HG03025 (cell line): ENCODE data around the gene ABL1.
"Not testable (repeated sequence)": the region's sequence is repeated elsewhere in the genome, so short reads cannot be mapped to it uniquely, and the experiment has no call there.

Experiments
- ATAC-seq: cut with Tn5 transposase; IDR thresholded peaks from one replicate; pipeline ENCODE4 v1.9.1; 2021; ENCODE audit warnings: mild to moderate bottlenecking, moderate library complexity; ENCODE audit not compliant: unreplicated experiment, low FRiP score

Gene ABL1

GRCh38 chr9:130834371-130835336 lies at the start of gene ABL1:
TSS of gene ABL1 (plus strand) at chr9:130835254. CDS start at chr9:130835447, 193 bp downstream.
- peak; percentile 59 for ATAC-seq

DNA sequence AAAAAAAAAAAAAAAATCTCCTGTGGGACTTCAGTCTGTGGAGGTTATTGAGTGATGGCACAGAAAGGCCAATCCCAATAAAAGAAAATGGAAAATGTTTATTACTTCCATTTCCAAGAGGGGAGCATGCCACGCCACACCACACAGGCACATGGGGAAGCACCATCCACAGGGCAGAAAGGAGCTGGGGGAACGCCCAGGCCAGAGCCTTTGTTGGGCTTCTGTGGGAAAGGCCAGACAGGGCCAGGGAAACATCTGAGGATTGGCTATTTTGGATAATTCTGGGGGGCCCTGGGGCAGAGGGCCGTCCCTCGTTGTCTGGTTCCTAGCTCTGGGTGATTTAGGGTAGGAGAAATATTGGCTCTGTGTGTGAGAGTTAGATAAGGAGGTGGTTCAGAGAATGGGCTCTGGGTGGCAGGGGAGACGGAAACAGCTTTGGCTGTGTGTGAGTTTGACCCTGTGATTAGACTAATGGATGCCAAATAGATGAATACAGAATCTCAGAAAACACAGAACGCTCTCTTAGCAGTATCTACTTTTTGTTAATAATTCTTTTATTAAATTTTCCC lies 49.0 kb upstream of the ABL1 start:
- no peak for ATAC-seq

GRCh38 chr9:130786526-130786925 lies 48.5 kb upstream of the ABL1 start:
- ATAC-seq: no peak

- ATAC-seq: no peak
Measured at GRCh38 chr9:130789747-130790672, 45.0 kb upstream of the ABL1 start.

DNA sequence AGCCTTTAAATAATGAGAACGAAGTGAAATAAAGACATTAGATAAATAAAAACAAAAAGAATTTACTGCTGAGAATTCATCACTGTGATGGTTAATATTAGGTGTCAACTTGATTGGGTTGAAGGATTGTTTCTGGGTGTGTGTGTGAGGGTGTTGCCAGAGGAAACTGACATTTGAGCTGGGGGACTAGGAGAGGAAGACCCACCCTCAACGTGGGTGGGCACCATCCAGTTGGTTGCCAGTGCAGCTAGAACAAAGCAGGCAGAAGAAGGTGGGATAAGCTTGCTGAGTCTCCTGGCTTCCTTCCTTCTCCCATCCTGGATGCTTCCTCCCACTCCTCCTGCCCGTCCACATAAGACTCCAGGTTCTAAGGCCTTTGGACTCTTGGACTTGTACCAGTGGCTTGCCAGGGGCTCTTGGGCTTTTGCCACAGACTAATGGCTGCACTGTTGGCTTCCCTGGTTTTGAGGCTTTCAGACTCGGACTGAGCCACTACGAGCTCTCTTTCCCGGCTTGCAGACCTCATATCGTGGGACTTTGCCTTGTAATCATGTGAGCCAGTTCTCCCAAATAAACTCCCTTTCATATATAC lies 43.7 kb upstream of the ABL1 start:
- ATAC-seq: no peak

DNA sequence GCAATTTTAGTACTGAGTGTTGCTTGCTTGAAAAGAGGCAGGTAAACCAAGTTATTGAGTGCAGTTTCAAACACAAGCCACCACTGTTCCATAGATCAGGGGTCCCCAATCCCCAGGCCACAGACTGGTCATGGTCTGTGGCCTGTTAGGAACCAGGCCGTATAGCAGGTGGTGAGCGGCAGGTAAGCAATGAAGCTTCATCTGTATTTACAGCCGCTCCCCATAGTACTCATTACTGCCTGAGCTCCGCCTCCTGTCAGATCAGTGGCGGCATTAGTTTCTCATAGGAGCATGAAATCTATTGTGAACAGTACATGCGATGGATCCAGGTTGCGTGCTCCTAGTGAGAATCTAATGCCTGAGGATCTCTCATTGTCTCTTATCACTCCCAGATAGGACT lies 41.5 kb upstream of the ABL1 start:
- ATAC-seq: no peak

DNA sequence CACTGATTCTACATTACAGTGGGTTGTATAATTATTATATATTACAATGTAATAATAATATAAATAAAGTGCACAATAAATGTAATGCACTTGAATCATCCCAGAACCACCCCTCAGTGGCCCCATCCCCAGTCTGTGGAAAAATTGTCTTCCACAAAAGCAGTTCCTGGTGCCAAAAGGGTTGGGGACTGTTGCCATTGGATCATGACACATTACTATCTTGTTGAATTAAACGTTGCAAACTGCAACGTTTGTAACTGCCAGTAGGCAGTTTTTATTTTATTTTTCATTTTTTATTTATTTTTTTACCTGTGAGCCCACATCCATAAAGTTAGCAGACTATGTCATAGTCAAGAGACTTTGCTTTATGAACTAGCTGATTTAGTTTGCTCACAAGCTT lies 41.0 kb upstream of the ABL1 start:
- ATAC-seq: not testable (repeated sequence)

DNA sequence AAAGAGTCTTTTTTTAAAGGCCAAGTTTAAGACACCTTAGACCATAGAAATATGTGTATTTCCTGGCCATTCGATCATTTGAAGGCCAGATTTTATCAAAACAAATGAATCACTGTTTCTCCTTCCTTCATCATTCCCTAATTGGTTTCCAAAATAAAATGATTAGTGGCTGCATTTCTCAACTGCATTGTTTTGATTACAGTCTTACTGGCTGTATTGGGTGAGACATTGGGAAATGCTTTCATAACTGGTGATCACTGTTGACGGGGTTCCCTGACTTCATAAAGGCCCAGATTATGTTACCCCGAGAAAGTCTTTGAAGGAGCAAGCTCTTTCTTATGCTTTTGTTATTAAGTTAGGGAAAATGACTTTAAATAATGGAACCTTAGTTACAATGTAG lies 40.6 kb upstream of the ABL1 start:
- ATAC-seq: not testable (repeated sequence)

GRCh38 chr9:130794923-130795495 lies 40.0 kb upstream of the ABL1 start:
- ATAC-seq: no peak

GRCh38 chr9:130803116-130803515 lies 31.9 kb upstream of the ABL1 start:
- not testable (repeated sequence) for ATAC-seq

DNA sequence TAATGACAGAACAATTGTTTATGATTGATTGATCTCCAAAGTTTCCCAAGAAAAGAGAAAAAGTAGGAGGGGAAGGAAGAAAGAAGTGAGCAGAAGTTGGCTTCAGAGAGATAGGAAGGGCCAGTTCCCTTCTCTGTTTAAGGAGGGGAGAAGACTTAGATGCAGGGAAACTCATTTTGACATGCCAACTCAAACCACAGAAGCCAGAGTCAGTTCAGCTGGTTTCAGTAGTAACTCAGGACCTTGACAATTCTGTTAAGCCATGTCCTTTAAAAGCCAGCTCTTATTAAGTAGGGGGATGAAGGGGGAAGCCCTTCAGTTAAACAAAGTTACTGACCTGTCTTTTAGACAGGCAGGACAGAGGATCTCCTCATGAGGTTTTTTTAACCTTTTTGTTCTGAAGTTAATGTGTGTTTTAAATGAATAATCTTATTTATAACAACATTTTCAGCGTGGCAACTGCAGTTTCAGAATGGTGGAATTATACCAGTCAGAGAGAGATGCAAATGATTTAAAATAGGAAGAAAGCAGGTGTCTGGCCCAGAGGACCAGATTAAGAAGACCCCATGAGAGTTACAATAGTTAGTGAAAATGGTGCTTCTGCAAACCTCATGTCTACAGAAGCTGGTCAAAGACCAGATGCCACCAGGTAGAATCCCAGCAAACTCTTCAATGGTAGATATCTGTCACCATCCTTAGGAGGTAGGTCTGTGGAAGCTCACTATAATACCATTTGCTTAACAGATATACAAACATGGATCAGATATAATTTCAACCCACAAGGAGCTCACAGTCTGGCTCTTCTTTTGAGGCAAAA lies 29.3 kb upstream of the ABL1 start:
- no peak for ATAC-seq

DNA sequence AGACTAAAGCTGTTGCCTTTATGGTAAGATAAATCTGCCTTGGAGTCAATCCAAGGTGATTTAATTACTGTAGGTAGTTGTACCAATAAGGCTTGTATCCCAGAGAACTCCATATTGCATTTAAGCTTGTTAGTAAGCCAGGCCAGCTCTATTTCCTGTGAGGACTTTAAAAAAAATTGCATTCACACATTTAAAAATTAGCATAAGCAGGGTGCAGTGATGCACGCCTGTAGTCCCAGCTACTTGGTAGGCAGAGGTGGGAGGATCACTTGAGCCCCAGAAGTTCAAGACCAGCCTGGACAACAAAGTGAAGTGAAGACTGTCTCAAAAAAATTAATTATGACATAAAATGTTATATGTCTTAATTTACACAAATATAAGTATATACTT lies 28.7 kb upstream of the ABL1 start:
- ATAC-seq: no peak

DNA sequence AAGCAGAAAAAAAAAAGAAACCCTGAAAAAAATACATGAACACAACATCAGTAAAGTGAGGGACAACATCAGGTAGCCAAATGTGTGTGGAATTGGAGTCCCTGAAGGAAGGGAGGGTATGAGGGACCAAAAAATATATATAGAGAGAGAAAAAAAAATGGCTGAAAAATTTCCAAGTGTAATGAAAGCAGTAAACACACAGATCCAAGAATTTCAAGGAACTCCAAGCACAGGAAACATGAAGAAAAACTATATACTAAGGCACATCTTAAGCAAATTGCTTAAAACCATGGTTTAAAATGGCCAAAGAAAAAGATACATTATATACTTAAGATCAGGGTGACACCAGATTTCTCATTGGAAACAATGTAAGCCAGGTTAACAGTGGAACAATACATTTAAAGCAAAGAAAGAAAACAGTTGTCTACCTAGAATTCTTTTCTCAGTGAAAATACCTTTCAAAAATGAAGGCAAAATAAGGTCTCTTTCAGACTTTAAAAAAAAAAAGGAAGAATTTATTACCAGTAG lies 24.4 kb upstream of the ABL1 start:
- ATAC-seq: no peak

DNA sequence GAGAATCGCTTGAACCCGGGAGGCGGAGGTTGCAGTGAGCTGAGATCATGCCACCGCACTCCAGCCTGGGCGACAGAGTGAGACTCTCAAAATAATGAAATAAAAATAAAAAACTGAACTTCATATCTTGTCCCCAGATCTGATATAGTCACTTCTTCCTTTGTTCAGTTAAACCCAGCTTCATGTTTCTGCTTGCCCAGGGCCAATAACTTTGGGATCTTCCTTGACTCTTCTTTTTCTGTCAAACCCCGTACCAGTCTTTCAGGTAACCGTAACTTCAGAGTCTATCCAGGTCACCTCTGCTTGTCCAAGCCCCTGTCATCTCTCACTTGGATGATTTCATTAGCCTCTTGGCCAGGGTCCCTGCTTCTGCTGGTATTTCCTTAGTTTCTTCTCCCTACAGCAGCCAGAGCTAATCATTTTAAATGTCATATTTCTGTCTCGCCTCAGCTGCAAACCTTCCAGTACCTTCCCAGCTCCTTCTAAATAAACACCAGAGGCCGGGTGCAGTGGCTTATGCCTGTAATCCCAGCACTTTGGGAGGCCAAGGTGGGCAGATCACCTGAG lies 19.7 kb upstream of the ABL1 start:
- no peak for ATAC-seq

- ATAC-seq: no peak
Measured at GRCh38 chr9:130817914-130818313, 17.1 kb upstream of the ABL1 start.

GRCh38 chr9:130820135-130820738 lies 14.8 kb upstream of the ABL1 start:
- ATAC-seq: no peak

GRCh38 chr9:130823435-130823834 lies 11.6 kb upstream of the ABL1 start:
- ATAC-seq: no peak

GRCh38 chr9:130824079-130824478 lies 11.0 kb upstream of the ABL1 start:
- no peak for ATAC-seq
